ENCODE data around the gene ANKS1A. TPM values are rescaled to one million over a fixed set of nuclear protein-coding genes. Genes with fewer than 3 reads are reported as not detected.
A peak's percentile ranks its signal among the peaks of the same experiment; 100 is the strongest.

ANKS1A gene
- total RNA-seq, 1 donor: 7.2 TPM

- H4K20me1 ChIP-seq (ENCODE audit: insufficient read depth, low read length): no peaks in the 10 kb centered on the region
- H3K36me3 ChIP-seq (ENCODE audit: insufficient read depth, low read length): peaks cover 4% of the 10 kb centered on the region
- no peak overlapping the region for H3K27ac ChIP-seq (ENCODE audit: low read depth, low read length)
- peak; percentile 35 for DNase-seq (ENCODE audit: insufficient read length, low spot score, missing footprints)
- no peak for TF ChIP-seq CTCF (IDR thresholded peaks at IDR 0.05; ENCODE audit: extremely low read depth, low read depth, low read length)
- H3K79me2 ChIP-seq (ENCODE audit: insufficient read depth, low read length): no peaks in the 10 kb centered on the region
- H3K4me1 ChIP-seq (ENCODE audit: insufficient read depth, low read length): peaks cover 17% of the 10 kb centered on the region
- no peak overlapping the region for H3K4me2 ChIP-seq (ENCODE audit: insufficient read depth, low read length)
- no peaks in the 10 kb centered on the region for H3K27me3 ChIP-seq (ENCODE audit: insufficient read depth, low read length)
- no peak overlapping the region for H3K4me3 ChIP-seq (ENCODE audit: insufficient read depth, low read length)
- H2AFZ ChIP-seq (ENCODE audit: low read length): no peak overlapping the region
- no peaks in the 10 kb centered on the region for H3K9me3 ChIP-seq (ENCODE audit: low read depth, low read length)
Measured at GRCh38 chr6:35058358-35058675, 169.3 kb downstream of the ANKS1A start.

GRCh38 chr6:35058865-35059522 lies 169.9 kb downstream of the ANKS1A start:
- Histone ChIP-seq H2AFZ (ENCODE audit: low read length) (no peak overlapping the region), H3K4me1 (ENCODE audit: insufficient read depth, low read length) (peaks cover 13% of the 10 kb centered on the region), H3K27ac (ENCODE audit: low read depth, low read length) (no peak overlapping the region), H3K27me3 (ENCODE audit: insufficient read depth, low read length) (no peaks in the 10 kb centered on the region), H3K9me3 (ENCODE audit: low read depth, low read length) (no peaks in the 10 kb centered on the region), H3K4me3 (ENCODE audit: insufficient read depth, low read length) (no peak overlapping the region), H3K79me2 (ENCODE audit: insufficient read depth, low read length) (no peaks in the 10 kb centered on the region), H3K4me2 (ENCODE audit: insufficient read depth, low read length) (no peak overlapping the region), H3K36me3 (ENCODE audit: insufficient read depth, low read length) (peaks cover 4% of the 10 kb centered on the region), H4K20me1 (ENCODE audit: insufficient read depth, low read length) (no peaks in the 10 kb centered on the region)
- no peak for TF ChIP-seq CTCF (IDR thresholded peaks at IDR 0.05; ENCODE audit: extremely low read depth, low read depth, low read length)
- peak; percentile 46 for DNase-seq (ENCODE audit: insufficient read length, low spot score, missing footprints)

GRCh38 chr6:35059596-35060345 lies 170.7 kb downstream of the ANKS1A start:
- H3K27ac ChIP-seq (ENCODE audit: low read depth, low read length): no peak overlapping the region
- H3K4me2 ChIP-seq (ENCODE audit: insufficient read depth, low read length): no peak overlapping the region
- no peak overlapping the region for H2AFZ ChIP-seq (ENCODE audit: low read length)
- H3K4me3 ChIP-seq (ENCODE audit: insufficient read depth, low read length): no peak overlapping the region
- H3K9me3 ChIP-seq (ENCODE audit: low read depth, low read length): no peaks in the 10 kb centered on the region
- H3K36me3 ChIP-seq (ENCODE audit: insufficient read depth, low read length): peaks cover 4% of the 10 kb centered on the region
- DNase-seq (ENCODE audit: insufficient read length, low spot score, missing footprints): peak; percentile 51
- H3K27me3 ChIP-seq (ENCODE audit: insufficient read depth, low read length): no peaks in the 10 kb centered on the region
- no peaks in the 10 kb centered on the region for H4K20me1 ChIP-seq (ENCODE audit: insufficient read depth, low read length)
- no peak for TF ChIP-seq CTCF (IDR thresholded peaks at IDR 0.05; ENCODE audit: extremely low read depth, low read depth, low read length)
- H3K4me1 ChIP-seq (ENCODE audit: insufficient read depth, low read length): peaks cover 10% of the 10 kb centered on the region
- no peaks in the 10 kb centered on the region for H3K79me2 ChIP-seq (ENCODE audit: insufficient read depth, low read length)

- no peak for TF ChIP-seq CTCF (IDR thresholded peaks at IDR 0.05; ENCODE audit: extremely low read depth, low read depth, low read length)
- H3K36me3 ChIP-seq (ENCODE audit: insufficient read depth, low read length): peaks cover 4% of the 10 kb centered on the region
- no peaks in the 10 kb centered on the region for H4K20me1 ChIP-seq (ENCODE audit: insufficient read depth, low read length)
- no peaks in the 10 kb centered on the region for H3K79me2 ChIP-seq (ENCODE audit: insufficient read depth, low read length)
- peaks cover 10% of the 10 kb centered on the region for H3K4me1 ChIP-seq (ENCODE audit: insufficient read depth, low read length)
- no peaks in the 10 kb centered on the region for H3K9me3 ChIP-seq (ENCODE audit: low read depth, low read length)
- no peak overlapping the region for H2AFZ ChIP-seq (ENCODE audit: low read length)
- H3K4me3 ChIP-seq (ENCODE audit: insufficient read depth, low read length): no peak overlapping the region
- H3K27ac ChIP-seq (ENCODE audit: low read depth, low read length): peak overlapping the region; percentile 8
- peak; percentile 45 for DNase-seq (ENCODE audit: insufficient read length, low spot score, missing footprints)
- H3K4me2 ChIP-seq (ENCODE audit: insufficient read depth, low read length): no peak overlapping the region
- H3K27me3 ChIP-seq (ENCODE audit: insufficient read depth, low read length): no peaks in the 10 kb centered on the region
Measured at GRCh38 chr6:35061102-35061615, 172.1 kb downstream of the ANKS1A start.

Measured in osteoblast (primary cell).